ENCODE data around the gene GABARAP.

DNA sequence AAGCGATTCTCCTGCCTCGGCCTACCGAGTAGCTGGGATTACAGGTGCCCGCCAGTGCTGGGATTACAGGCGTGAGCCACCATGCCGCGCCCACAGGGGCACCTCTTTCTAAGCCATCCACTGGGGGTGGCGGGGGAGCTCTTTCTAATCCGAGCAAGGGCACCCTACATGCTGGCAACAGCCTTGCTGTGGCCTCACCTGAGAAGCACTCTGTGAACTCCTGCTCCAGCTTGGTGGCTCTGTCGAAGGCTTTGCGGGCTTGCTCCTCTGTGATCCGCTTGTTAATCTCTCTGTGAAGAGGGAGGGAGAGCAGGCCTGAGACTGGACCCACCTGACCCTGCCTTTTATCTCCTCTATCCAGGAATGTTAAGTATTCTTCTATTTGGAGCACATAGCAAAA lies 51.2 kb downstream of the GABARAP start:
- TF ChIP-seq, protein P1, sequence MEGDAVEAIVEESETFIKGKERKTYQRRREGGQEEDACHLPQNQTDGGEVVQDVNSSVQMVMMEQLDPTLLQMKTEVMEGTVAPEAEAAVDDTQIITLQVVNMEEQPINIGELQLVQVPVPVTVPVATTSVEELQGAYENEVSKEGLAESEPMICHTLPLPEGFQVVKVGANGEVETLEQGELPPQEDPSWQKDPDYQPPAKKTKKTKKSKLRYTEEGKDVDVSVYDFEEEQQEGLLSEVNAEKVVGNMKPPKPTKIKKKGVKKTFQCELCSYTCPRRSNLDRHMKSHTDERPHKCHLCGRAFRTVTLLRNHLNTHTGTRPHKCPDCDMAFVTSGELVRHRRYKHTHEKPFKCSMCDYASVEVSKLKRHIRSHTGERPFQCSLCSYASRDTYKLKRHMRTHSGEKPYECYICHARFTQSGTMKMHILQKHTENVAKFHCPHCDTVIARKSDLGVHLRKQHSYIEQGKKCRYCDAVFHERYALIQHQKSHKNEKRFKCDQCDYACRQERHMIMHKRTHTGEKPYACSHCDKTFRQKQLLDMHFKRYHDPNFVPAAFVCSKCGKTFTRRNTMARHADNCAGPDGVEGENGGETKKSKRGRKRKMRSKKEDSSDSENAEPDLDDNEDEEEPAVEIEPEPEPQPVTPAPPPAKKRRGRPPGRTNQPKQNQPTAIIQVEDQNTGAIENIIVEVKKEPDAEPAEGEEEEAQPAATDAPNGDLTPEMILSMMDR (conservative IDR thresholded peaks at IDR 0.05): no peak
- TF ChIP-seq ZFX (IDR thresholded peaks at IDR 0.05): no peak
